OCI-LY1 (cell line): ENCODE results near the gene ZNF22.
A peak's percentile ranks its signal among the peaks of the same experiment; 100 is the strongest.

Experiments used
- H2AFZ ChIP-seq: fragments of 200-600 bp; sonication (generic), shearing (Covaris generic); 2 replicates; pipeline ENCODE4 v1.6.0; 2014; ENCODE audit warnings: antibody characterized with exemption, mild to moderate bottlenecking, low read length
- H3F3A ChIP-seq: fragments of 200-600 bp; sonication (generic), shearing (Covaris generic); 2 replicates; pipeline ENCODE4 v1.6.0; 2014; ENCODE audit warnings: mild to moderate bottlenecking, antibody characterized with exemption, low read length, moderate library complexity; ENCODE audit not compliant: insufficient read depth
- H3K27ac ChIP-seq: fragments of 200-600 bp; sonication (generic); 2 replicates; pipeline ENCODE4 v1.5.1; 2014; ENCODE audit warnings: low read length, mixed run types, mild to moderate bottlenecking, low read depth; ENCODE audit not compliant: poor library complexity, severe bottlenecking
- H3K27me3 ChIP-seq: fragments of 200-600 bp; sonication (generic); 2 replicates; pipeline ENCODE4 v1.6.0; 2014; ENCODE audit warnings: antibody characterized with exemption, mild to moderate bottlenecking, low read length, moderate library complexity; ENCODE audit not compliant: insufficient read depth
- H3K36me3 ChIP-seq: fragments of 200-600 bp; sonication (generic); 2 replicates; pipeline ENCODE4 v1.6.1; 2014; ENCODE audit warnings: mild to moderate bottlenecking, antibody characterized with exemption, low read length, moderate library complexity, mixed read lengths; ENCODE audit not compliant: insufficient read depth
- H3K4me1 ChIP-seq: fragments of 200-600 bp; sonication (generic); 2 replicates; pipeline ENCODE4 v1.5.1; 2014; ENCODE audit warnings: mild to moderate bottlenecking, low read length, moderate library complexity; ENCODE audit not compliant: insufficient read depth, severe bottlenecking
- H3K4me2 ChIP-seq: fragments of 200-600 bp; sonication (generic), shearing (Covaris generic); 2 replicates; pipeline ENCODE4 v1.6.1; 2014; ENCODE audit warnings: low read length
- H3K4me3 ChIP-seq: fragments of 200-600 bp; sonication (generic); 2 replicates; pipeline ENCODE4 v1.5.1; 2014; ENCODE audit warnings: low read length, low read depth, mild to moderate bottlenecking, mixed read lengths; ENCODE audit not compliant: poor library complexity, severe bottlenecking
- H3K79me2 ChIP-seq: fragments of 200-600 bp; shearing (Covaris generic); 2 replicates; pipeline ENCODE4 v1.6.1; 2016; ENCODE audit warnings: mixed run types, low read length, mixed read lengths; ENCODE audit not compliant: insufficient read depth
- H3K9ac ChIP-seq: fragments of 200-600 bp; sonication (generic), shearing (Covaris generic); 2 replicates; pipeline ENCODE4 v1.6.1; 2014; ENCODE audit warnings: mild to moderate bottlenecking, low read length, mixed read lengths
- H3K9me2 ChIP-seq: fragments of 200-600 bp; sonication (generic), shearing (Covaris generic); 2 replicates; pipeline ENCODE4 v1.6.1; 2014; ENCODE audit warnings: low read depth, mild to moderate bottlenecking, low read length, mixed read lengths
- H3K9me3 ChIP-seq: fragments of 200-600 bp; shearing (Covaris generic); 2 replicates; pipeline ENCODE4 v1.6.1; 2014; ENCODE audit warnings: low read length, mixed read lengths
- H4K20me1 ChIP-seq: fragments of 200-600 bp; sonication (generic), shearing (Covaris generic); 2 replicates; pipeline ENCODE4 v1.6.0; 2016; ENCODE audit warnings: mild to moderate bottlenecking, low read length; ENCODE audit not compliant: insufficient read depth
- EZH2 ChIP-seq: fragments of 200-600 bp; sonication (generic), shearing (Covaris generic); IDR thresholded peaks from 2 replicates; pipeline ENCODE4 v1.8.0; 2017; ENCODE audit warnings: borderline replicate concordance, mixed run types, mild to moderate bottlenecking, antibody characterized with exemption, low read length, moderate library complexity, mixed read lengths
- TF ChIP-seq, protein P1 (sequence below): fragments of 200-600 bp; sonication (generic), shearing (Covaris generic); IDR thresholded peaks from 2 replicates; pipeline ENCODE4 v1.5.1; 2017; ENCODE audit warnings: mild to moderate bottlenecking, antibody characterized with exemption, low read length, moderate library complexity, mixed read lengths

The ZNF22 gene

DNA sequence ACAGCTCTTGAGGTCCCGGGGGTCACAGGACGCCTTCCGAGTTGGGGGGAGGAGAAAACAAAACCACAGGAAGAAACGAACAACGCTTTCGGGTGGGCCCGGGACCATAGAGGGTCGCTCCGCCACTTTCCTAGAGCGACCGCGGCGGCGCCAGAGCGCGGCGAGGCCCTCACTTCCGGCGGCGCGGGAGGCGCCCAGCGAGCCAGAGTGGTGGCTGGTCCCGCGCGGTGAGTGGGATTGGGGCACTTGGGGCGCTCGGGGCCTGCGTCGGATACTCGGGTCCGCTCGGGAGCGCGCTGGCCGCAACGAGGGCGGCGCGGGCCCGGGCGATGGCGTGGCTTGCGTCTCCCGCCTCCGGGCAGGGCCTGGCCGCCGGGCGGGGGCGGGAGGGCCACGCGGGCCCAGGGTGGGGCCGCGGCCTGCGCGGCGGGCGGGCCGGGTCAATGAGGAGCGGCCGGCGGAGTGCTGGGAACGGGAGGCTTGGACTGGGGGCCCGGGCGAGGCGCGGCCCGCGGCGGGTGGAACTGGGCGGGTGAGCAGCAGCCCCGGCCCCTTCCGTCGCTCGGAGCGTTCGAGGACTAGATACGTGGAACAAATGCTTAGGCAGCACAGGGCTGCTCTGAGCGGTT is at the start of gene ZNF22:
Gene ZNF22, plus strand, starts transcription at position 172 of the 629 bp plus-strand sequence. CDS start 2,446 bp downstream, outside the sequence.
- Histone ChIP-seq H3K4me3 (peak within 1 kb of the TSS; percentile 65), H3K9me2 (no peaks in the 10 kb centered on the region), H3K36me3 (peaks cover 39% of the 10 kb centered on the region), H3F3A (no peaks in the 10 kb centered on the region), H3K27ac (no peak within 1 kb of the TSS), H3K9ac (peak within 1 kb of the TSS; percentile 59), H3K4me1 (peaks cover 18% of the 10 kb centered on the region), H3K4me2 (peak within 1 kb of the TSS; percentile 74), H2AFZ (peak within 1 kb of the TSS; percentile 12), H3K27me3 (no peaks in the 10 kb centered on the region), H3K79me2 (peaks cover 11% of the 10 kb centered on the region; the same call in 1 of the 2 replicates), H4K20me1 (no peaks in the 10 kb centered on the region), H3K9me3 (peaks cover 23% of the 10 kb centered on the region)
- no peak for TF ChIP-seq EZH2
- TF ChIP-seq, protein P1, sequence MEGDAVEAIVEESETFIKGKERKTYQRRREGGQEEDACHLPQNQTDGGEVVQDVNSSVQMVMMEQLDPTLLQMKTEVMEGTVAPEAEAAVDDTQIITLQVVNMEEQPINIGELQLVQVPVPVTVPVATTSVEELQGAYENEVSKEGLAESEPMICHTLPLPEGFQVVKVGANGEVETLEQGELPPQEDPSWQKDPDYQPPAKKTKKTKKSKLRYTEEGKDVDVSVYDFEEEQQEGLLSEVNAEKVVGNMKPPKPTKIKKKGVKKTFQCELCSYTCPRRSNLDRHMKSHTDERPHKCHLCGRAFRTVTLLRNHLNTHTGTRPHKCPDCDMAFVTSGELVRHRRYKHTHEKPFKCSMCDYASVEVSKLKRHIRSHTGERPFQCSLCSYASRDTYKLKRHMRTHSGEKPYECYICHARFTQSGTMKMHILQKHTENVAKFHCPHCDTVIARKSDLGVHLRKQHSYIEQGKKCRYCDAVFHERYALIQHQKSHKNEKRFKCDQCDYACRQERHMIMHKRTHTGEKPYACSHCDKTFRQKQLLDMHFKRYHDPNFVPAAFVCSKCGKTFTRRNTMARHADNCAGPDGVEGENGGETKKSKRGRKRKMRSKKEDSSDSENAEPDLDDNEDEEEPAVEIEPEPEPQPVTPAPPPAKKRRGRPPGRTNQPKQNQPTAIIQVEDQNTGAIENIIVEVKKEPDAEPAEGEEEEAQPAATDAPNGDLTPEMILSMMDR: no peak

DNA sequence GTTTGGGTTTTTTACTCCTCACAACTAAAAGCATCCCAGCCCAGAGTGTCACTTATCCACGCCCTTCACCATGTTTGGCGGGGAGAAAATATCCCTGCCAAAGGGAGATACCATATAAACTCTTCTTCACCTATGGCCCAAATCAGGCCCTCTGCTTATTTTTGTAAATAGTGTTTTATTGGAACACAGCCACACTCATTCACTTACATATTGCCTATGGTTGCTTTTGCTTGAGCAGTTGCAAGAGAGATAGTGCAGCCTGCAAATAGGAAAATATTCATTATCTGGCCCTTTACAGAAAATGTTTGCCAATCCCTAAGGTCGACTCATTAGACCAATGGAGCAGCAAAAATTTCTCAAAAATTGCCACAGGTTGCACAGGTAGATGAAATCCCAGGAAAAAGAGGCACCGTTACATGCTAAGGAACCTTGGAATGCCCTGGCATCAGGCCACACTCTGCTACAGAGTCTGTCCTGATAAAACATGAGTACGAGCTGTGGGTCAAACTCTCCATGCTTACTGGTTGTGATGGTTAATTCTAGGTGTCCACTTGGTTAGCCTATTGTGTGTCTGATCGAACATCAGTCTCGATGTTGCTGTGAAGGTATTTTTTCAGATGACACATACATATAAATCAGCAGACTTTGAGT is 49.0 kb upstream of the ZNF22 start:
- no peaks in the 10 kb centered on the region for H3F3A ChIP-seq
- no peak overlapping the region for H3K27ac ChIP-seq
- no peak overlapping the region for H2AFZ ChIP-seq
- no peaks in the 10 kb centered on the region for H3K9me2 ChIP-seq
- no peaks in the 10 kb centered on the region for H3K79me2 ChIP-seq
- no peak overlapping the region for H3K4me2 ChIP-seq
- H3K9me3 ChIP-seq: no peaks in the 10 kb centered on the region
- no peaks in the 10 kb centered on the region for H3K4me1 ChIP-seq
- no peak overlapping the region for H3K9ac ChIP-seq
- H3K4me3 ChIP-seq: no peak overlapping the region
- H3K36me3 ChIP-seq: no peaks in the 10 kb centered on the region; the same call in 1 of the 2 replicates
- H3K27me3 ChIP-seq: no peaks in the 10 kb centered on the region
- TF ChIP-seq EZH2: no peak
- TF ChIP-seq, protein P1: no peak
- no peaks in the 10 kb centered on the region for H4K20me1 ChIP-seq

DNA sequence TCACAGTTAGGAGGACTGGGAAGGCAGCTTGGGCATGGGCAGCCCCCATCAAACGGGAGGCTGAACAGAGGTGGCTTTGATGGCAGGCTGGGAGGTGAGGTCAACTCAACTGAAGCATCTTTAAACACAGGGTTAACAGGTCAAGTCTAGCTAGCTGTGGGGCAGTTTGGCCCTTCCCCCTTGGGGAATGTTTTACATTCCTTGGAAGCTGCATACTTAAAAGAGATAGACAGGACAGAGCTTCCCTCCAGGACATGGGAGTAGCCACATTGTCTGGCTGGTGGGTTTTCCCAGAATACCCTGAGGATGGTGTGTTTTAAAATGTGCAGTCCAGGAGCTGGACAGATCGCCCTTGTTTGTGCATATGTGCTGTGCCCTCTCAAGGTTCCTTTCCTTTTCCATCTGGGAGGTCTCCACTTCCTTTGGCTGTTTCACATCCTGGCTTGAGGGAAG is 47.9 kb upstream of the ZNF22 start:
- Histone ChIP-seq H3K9me2 (no peaks in the 10 kb centered on the region), H3K27ac (no peak overlapping the region), H3K4me1 (no peaks in the 10 kb centered on the region), H3K9ac (no peak overlapping the region), H3K4me3 (no peak overlapping the region), H3F3A (no peaks in the 10 kb centered on the region), H3K9me3 (no peaks in the 10 kb centered on the region), H3K4me2 (no peak overlapping the region), H2AFZ (no peak overlapping the region), H3K36me3 (no peaks in the 10 kb centered on the region; the same call in 1 of the 2 replicates), H3K27me3 (no peaks in the 10 kb centered on the region), H4K20me1 (no peaks in the 10 kb centered on the region), H3K79me2 (no peaks in the 10 kb centered on the region)
- TF ChIP-seq, protein P1: no peak
- TF ChIP-seq EZH2: no peak
